KMS-11 (cell line): ENCODE results near the gene ALDH16A1.

Source experiments
- H2AFZ ChIP-seq: fragments of 200-600 bp; sonication (generic); 2 replicates; pipeline ENCODE4 v1.6.1; 2016; ENCODE audit warnings: antibody characterized with exemption, mixed run types, low read depth
- H3K27ac ChIP-seq: fragments of 200-600 bp; sonication (generic); 2 replicates; pipeline ENCODE4 v1.6.1; 2016; ENCODE audit warnings: mild to moderate bottlenecking, mixed run types
- H3K27me3 ChIP-seq: fragments of 200-600 bp; sonication (generic); 2 replicates; pipeline ENCODE4 v1.6.1; 2017; ENCODE audit warnings: mild to moderate bottlenecking, low read depth, mixed run types, moderate library complexity; ENCODE audit not compliant: insufficient read depth
- H3K36me3 ChIP-seq: fragments of 200-600 bp; sonication (generic); 2 replicates; pipeline ENCODE4 v1.6.1; 2017; ENCODE audit warnings: mild to moderate bottlenecking, mixed run types; ENCODE audit not compliant: insufficient read depth
- H3K4me1 ChIP-seq: fragments of 200-600 bp; sonication (generic); 2 replicates; pipeline ENCODE4 v1.6.1; 2016; ENCODE audit warnings: mild to moderate bottlenecking, low read depth, mixed run types; ENCODE audit not compliant: poor library complexity, severe bottlenecking
- H3K4me2 ChIP-seq: fragments of 200-600 bp; sonication (generic); 2 replicates; pipeline ENCODE4 v1.7.0; 2016; ENCODE audit warnings: mild to moderate bottlenecking, mixed run types
- H3K4me3 ChIP-seq: fragments of 200-600 bp; sonication (generic); IDR thresholded peaks from 2 replicates; pipeline ENCODE4 v1.6.1; 2017; ENCODE audit warnings: low read depth, low read length, mixed read lengths; ENCODE audit not compliant: insufficient read depth
- H3K79me2 ChIP-seq: fragments of 200-600 bp; sonication (generic); 2 replicates; pipeline ENCODE4 v1.6.1; 2016; ENCODE audit warnings: low read depth, mixed run types; ENCODE audit not compliant: insufficient read depth
- H3K9ac ChIP-seq: fragments of 200-600 bp; sonication (generic); 2 replicates; pipeline ENCODE4 v1.6.1; 2016; ENCODE audit warnings: mild to moderate bottlenecking, mixed run types
- H4K20me1 ChIP-seq: fragments of 200-600 bp; sonication (generic); 2 replicates; pipeline ENCODE4 v1.6.1; 2016; ENCODE audit warnings: mild to moderate bottlenecking, mixed run types; ENCODE audit not compliant: insufficient read depth
- TF ChIP-seq, protein P1 (sequence below): fragments of 200-600 bp; sonication (generic); conservative IDR thresholded peaks from 2 replicates; pipeline ENCODE4 v1.6.1; 2017; ENCODE audit warnings: low read depth, mild to moderate bottlenecking, antibody characterized with exemption, low read length, moderate library complexity, mixed read lengths

ALDH16A1 gene

DNA sequence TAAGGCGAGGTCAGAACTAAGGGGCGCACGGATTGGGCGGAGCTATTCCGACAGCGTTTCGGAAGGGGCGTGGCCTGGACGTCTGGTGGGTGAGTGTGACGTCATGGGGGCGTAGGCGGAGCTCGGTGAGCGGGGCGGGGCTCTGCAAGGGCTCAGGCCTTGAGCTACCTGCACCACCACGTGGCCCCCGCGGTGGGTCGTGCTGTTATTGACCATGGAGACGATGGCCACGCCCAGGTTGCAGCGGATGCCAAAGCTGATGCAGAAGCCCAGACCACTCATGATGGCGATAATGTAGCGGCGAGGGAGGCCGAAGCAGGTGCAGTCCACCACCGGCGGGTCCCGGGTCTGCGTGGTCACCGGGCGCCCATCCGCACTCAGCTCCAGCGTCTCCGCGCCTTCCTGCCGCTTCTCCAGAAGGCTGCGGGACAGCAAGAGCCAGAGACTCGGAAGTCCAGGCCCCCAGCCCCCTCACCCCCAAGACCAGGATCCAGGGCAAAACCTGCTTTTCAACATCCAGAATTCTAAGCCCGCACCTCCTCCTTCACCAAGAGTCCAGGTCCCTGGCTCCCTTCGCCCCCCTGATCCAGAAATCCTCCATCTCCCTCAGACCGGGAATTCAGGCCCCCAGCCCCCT is 16.5 kb upstream of the ALDH16A1 start:
- Histone ChIP-seq H4K20me1 (no peaks in the 10 kb centered on the region), H3K36me3 (no peaks in the 10 kb centered on the region), H3K79me2 (no peaks in the 10 kb centered on the region), H3K27ac (no peak overlapping the region), H2AFZ (peak overlapping the region; percentile 1; the same call in 1 of the 2 replicates), H3K9ac (no peak overlapping the region), H3K4me3 (no peak overlapping the region), H3K4me2 (no peak overlapping the region; the same call in 1 of the 2 replicates), H3K27me3 (peaks cover 98% of the 10 kb centered on the region), H3K4me1 (peaks cover under 1% of the 10 kb centered on the region)
- TF ChIP-seq, protein P1, sequence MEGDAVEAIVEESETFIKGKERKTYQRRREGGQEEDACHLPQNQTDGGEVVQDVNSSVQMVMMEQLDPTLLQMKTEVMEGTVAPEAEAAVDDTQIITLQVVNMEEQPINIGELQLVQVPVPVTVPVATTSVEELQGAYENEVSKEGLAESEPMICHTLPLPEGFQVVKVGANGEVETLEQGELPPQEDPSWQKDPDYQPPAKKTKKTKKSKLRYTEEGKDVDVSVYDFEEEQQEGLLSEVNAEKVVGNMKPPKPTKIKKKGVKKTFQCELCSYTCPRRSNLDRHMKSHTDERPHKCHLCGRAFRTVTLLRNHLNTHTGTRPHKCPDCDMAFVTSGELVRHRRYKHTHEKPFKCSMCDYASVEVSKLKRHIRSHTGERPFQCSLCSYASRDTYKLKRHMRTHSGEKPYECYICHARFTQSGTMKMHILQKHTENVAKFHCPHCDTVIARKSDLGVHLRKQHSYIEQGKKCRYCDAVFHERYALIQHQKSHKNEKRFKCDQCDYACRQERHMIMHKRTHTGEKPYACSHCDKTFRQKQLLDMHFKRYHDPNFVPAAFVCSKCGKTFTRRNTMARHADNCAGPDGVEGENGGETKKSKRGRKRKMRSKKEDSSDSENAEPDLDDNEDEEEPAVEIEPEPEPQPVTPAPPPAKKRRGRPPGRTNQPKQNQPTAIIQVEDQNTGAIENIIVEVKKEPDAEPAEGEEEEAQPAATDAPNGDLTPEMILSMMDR: no peak

DNA sequence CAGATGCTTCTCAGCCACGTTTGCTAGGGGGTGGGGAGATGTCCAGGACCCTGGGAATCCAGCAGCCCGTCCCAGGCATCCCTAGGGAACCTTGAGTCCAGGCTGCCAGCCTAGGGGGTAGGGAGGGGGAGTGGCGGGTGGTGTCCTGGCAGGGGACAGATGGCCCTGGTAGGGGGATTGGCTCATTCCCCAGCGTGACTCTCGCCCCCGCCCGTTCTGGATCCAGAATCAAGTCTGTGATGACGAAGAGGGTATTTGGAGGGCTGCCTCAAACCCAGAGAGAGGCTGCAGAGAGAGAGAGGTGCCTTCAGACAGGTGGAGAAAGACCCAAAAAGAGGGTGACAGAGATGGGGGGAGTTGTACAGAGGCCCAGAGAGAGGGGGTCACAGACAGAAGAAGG is 15.8 kb upstream of the ALDH16A1 start:
- TF ChIP-seq, protein P1: no peak
- Histone ChIP-seq H3K4me1 (peaks cover 7% of the 10 kb centered on the region), H3K27me3 (peaks cover 99% of the 10 kb centered on the region), H3K9ac (no peak overlapping the region), H3K27ac (no peak overlapping the region), H3K4me3 (no peak overlapping the region), H3K36me3 (no peaks in the 10 kb centered on the region), H3K4me2 (no peak overlapping the region), H3K79me2 (no peaks in the 10 kb centered on the region), H4K20me1 (no peaks in the 10 kb centered on the region), H2AFZ (no peak overlapping the region)

DNA sequence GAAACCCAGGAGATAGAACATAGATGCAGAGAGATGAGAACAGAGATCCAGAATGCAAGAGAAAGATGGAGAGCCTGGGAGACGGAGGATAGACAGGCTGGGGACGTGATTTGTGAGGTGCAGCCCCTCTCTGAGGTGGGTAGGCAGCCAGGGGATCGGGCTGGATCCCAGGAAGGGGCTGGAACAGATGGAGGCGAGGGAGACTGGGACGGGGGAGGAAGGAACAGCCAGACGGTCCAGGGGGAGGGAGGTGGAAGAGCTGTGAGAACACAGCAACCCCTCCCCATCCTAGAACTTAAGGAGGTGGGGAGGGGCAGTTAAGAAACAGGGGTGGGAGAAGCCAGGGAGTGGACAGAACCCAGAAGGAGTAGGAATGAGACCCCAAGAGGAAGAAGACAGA is 14.8 kb upstream of the ALDH16A1 start:
- H3K79me2 ChIP-seq: no peaks in the 10 kb centered on the region
- H4K20me1 ChIP-seq: no peaks in the 10 kb centered on the region
- H2AFZ ChIP-seq: no peak overlapping the region
- H3K9ac ChIP-seq: no peak overlapping the region
- no peaks in the 10 kb centered on the region for H3K36me3 ChIP-seq
- H3K27ac ChIP-seq: no peak overlapping the region
- H3K4me1 ChIP-seq: peaks cover 10% of the 10 kb centered on the region
- no peak overlapping the region for H3K4me2 ChIP-seq
- peaks cover 91% of the 10 kb centered on the region for H3K27me3 ChIP-seq
- no peak overlapping the region for H3K4me3 ChIP-seq
- TF ChIP-seq, protein P1: no peak

DNA sequence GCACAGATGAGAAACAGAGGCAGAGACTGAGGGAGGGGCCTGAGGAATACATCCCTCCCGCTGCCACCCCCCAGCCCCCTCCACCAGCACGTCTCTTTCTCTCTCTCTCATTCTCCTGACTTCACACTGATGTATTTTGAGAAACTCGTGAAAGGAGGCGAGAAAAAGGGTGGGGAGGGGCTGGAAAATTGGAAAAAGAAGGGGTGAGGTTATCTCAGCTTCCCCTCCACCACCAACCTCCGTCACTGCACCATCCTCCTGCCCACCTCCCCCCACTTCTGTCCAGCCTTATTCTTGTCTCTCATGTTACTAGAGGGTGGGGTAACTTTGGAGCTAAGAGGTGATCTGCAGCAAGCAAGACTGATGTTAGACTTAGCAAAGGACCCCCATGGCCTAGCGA is 13.2 kb upstream of the ALDH16A1 start:
- no peaks in the 10 kb centered on the region for H3K36me3 ChIP-seq
- H3K4me2 ChIP-seq: no peak overlapping the region
- H2AFZ ChIP-seq: no peak overlapping the region
- H3K4me3 ChIP-seq: no peak overlapping the region
- no peak overlapping the region for H3K27ac ChIP-seq
- H3K79me2 ChIP-seq: no peaks in the 10 kb centered on the region
- H3K9ac ChIP-seq: no peak overlapping the region
- H4K20me1 ChIP-seq: no peaks in the 10 kb centered on the region
- TF ChIP-seq, protein P1: no peak
- H3K27me3 ChIP-seq: peaks cover 77% of the 10 kb centered on the region
- H3K4me1 ChIP-seq: peaks cover 16% of the 10 kb centered on the region
